Ovary (tissue), 1 donor: Measurements from ENCODE around the gene ABCC2.

ENCODE experiments used
- EP300 ChIP-seq: sonication (generic); formaldehyde crosslinking; IDR thresholded peaks from one replicate; pipeline ENCODE4 v1.6.1; 2017; ENCODE audit warnings: antibody characterized with exemption
- POLR2A ChIP-seq: fragments of 450-650 bp; IDR thresholded peaks from one replicate; pipeline ENCODE4 v1.6.1; 2017; ENCODE audit warnings: antibody characterized with exemption, mild to moderate bottlenecking, moderate library complexity

DNA sequence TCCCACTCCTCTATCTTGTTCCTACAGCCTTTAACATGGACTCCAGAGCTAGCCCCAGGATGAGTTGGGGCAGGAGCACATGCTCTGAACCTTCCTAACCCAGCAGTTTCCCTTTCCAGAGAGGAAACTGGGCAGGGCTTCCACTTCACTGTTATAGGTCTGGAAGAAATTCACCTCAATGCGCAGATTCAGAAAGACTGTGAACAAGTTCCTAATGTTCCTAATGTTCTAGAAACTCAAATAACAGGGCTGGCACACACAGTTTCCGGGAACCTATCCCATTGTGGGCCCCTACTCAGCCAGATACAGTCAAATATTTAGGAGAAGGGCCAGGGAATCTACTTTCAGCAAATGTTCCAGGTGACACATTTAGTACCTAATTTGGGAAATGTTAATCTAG lies 29.7 kb downstream of the ABCC2 start:
- TF ChIP-seq POLR2A (no peak), EP300 (no peak)
